Hepatocyte (in vitro differentiated cells): Measurements from ENCODE around the gene ADORA1. TPM values are rescaled to one million over a fixed set of nuclear protein-coding genes. Genes with fewer than 3 reads are reported as not detected.

Experiments used
- DNase-seq: peaks from one replicate; pipeline ENCODE4 v3.0.0-alpha.2; 2016; ENCODE audit warnings: low spot score
- H2AFZ ChIP-seq: fragments of 200-600 bp; sonication (generic); 2 replicates; pipeline ENCODE4 v1.6.0; 2016; ENCODE audit warnings: antibody characterized with exemption, mild to moderate bottlenecking
- H3K27ac ChIP-seq: fragments of 200-600 bp; sonication (generic); 2 replicates; pipeline ENCODE4 v1.5.1; 2016; ENCODE audit warnings: mild to moderate bottlenecking
- H3K27me3 ChIP-seq: fragments of 200-600 bp; sonication (generic); 2 replicates; pipeline ENCODE4 v1.6.1; 2016
- H3K36me3 ChIP-seq: fragments of 200-600 bp; sonication (generic); replicated peaks from 2 replicates; pipeline ENCODE4 v1.5.1; 2016; ENCODE audit warnings: low read depth; ENCODE audit not compliant: insufficient read depth
- H3K4me1 ChIP-seq: fragments of 200-600 bp; sonication (generic); 2 replicates; pipeline ENCODE4 v1.5.1; 2016; ENCODE audit warnings: mild to moderate bottlenecking, moderate library complexity; ENCODE audit not compliant: insufficient read depth
- H3K4me2 ChIP-seq: fragments of 200-600 bp; sonication (generic); 2 replicates; pipeline ENCODE4 v1.6.0; 2016
- H3K4me3 ChIP-seq: fragments of 200-600 bp; sonication (generic); 2 replicates; pipeline ENCODE4 v1.5.1; 2016; ENCODE audit warnings: mild to moderate bottlenecking
- H3K79me2 ChIP-seq: fragments of 200-600 bp; sonication (generic); 2 replicates; pipeline ENCODE4 v1.6.0; 2017; ENCODE audit warnings: mild to moderate bottlenecking
- H3K9me2 ChIP-seq: fragments of 200-600 bp; sonication (generic); replicated peaks from 2 replicates; pipeline ENCODE4 v1.6.0; 2017; ENCODE audit warnings: mild to moderate bottlenecking; ENCODE audit not compliant: insufficient read depth
- H3K9me3 ChIP-seq: fragments of 200-600 bp; sonication (generic); 2 replicates; pipeline ENCODE4 v1.5.1; 2016; ENCODE audit warnings: low read depth, mild to moderate bottlenecking
- H4K20me1 ChIP-seq: fragments of 200-600 bp; sonication (generic); 2 replicates; pipeline ENCODE4 v1.6.0; 2016; ENCODE audit warnings: mild to moderate bottlenecking; ENCODE audit not compliant: insufficient read depth, poor library complexity, severe bottlenecking
- CTCF ChIP-seq: fragments of 200-600 bp; sonication (generic); IDR thresholded peaks from 2 replicates; pipeline ENCODE4 v1.5.1; 2016; ENCODE audit warnings: antibody characterized with exemption, mild to moderate bottlenecking; ENCODE audit not compliant: poor library complexity
- EZH2 ChIP-seq: fragments of 200-600 bp; sonication (generic); IDR thresholded peaks from 2 replicates; pipeline ENCODE4 v1.6.1; 2016; ENCODE audit warnings: antibody characterized with exemption, mild to moderate bottlenecking, borderline replicate concordance
- EZH2phosphoT487 ChIP-seq: fragments of 200-600 bp; sonication (generic); IDR thresholded peaks from one replicate; pipeline ENCODE4 v1.6.1; 2018; ENCODE audit warnings: antibody characterized with exemption, mild to moderate bottlenecking, low read depth, moderate library complexity; ENCODE audit not compliant: unreplicated experiment, severe bottlenecking
- WGBS: methylation state at CpG from one replicate; pipeline ENCODE4 v1.1.6; 2016; ENCODE audit warnings: low lambda C conversion rate; ENCODE audit errors: missing lambda C conversion rate; 5-methylcytosine and 5-hydroxymethylcytosine counted together
- polyA plus RNA-seq: library from polyadenylated mRNA; unstranded; fragments of >200 nt; fragmentation: Nextera tagmentation; extraction: Ambion mirVana; gene quantifications from 2 replicates; pipeline ENCODE4 v1.2.1, GENCODE V29; 2016
- total RNA-seq: library from RNA; depleted of rRNA; stranded (reverse); fragments of >200 nt; gene quantifications from 2 replicates; pipeline ENCODE4 v1.2.3, GENCODE V29; 2014

Gene ADORA1
- total and polyA plus RNA-seq, 2 experiments from 2014 or later = 2.0 to 2.3 TPM

GRCh38 chr1:203096566-203096965 lies 31.0 kb upstream of the ADORA1 start:
- Histone ChIP-seq H3K4me3 (no peak overlapping the region), H3K27ac (no peak overlapping the region), H2AFZ (no peak overlapping the region), H3K36me3 (no peaks in the 10 kb centered on the region), H3K9me2 (no peaks in the 10 kb centered on the region), H3K27me3 (no peaks in the 10 kb centered on the region), H3K4me2 (no peak overlapping the region), H3K9me3 (peaks cover 15% of the 10 kb centered on the region), H4K20me1 (no peaks in the 10 kb centered on the region), H3K4me1 (no peaks in the 10 kb centered on the region), H3K79me2 (no peaks in the 10 kb centered on the region)
- no peak for DNase-seq
- TF ChIP-seq EZH2 (no peak), CTCF (no peak), EZH2phosphoT487 (no peak)

DNA sequence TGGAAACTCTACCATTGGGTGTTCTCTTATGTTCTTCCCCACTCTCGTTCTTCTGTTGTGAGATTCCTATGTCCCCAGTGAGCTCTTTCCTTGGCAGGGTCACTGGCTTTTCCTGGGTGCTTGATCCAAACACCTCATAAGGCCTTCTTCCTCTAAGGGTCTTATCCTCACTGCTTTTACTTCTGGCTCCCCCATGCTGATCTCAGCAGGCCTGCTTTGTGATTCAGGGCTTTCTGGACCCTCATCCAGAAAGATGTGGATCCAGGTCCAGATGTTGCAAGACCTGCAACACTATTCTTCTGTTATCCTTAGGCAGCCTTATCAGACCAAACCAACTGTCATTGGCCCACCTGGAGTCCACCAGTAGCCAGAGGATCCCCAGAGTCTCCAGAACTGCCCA lies 30.5 kb upstream of the ADORA1 start:
- Histone ChIP-seq H4K20me1 (no peaks in the 10 kb centered on the region), H3K27ac (no peak overlapping the region), H3K4me2 (no peak overlapping the region), H3K4me1 (no peaks in the 10 kb centered on the region), H3K36me3 (no peaks in the 10 kb centered on the region), H3K9me2 (no peaks in the 10 kb centered on the region), H2AFZ (no peak overlapping the region), H3K79me2 (no peaks in the 10 kb centered on the region), H3K27me3 (no peaks in the 10 kb centered on the region), H3K4me3 (no peak overlapping the region), H3K9me3 (peaks cover 15% of the 10 kb centered on the region)
- 64% methylated on average over 1 of the region's 1 CpG for WGBS
- TF ChIP-seq EZH2phosphoT487 (no peak), CTCF (no peak), EZH2 (no peak)
- DNase-seq = no peak

DNA sequence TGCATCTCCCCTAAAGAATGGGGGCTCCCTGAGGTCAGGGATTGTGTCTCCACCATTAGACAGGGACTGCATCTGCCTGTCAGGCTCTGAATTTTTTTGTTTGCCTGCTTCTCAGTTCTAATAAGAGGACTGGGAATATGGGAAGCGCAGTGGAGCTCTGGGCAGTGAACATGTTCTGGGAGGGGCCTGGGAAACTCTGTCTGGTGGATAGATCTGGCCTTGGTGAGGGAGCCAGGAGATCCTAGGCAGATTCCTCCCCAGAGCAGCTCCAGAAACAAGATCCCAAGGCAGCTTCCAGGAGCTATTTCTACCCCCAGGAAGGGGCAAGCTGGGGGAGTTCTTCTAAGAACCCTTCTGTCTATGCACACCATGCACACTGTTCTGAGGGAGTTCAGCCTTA lies 29.1 kb upstream of the ADORA1 start:
- H3K4me2 ChIP-seq = no peak overlapping the region
- no peaks in the 10 kb centered on the region for H3K79me2 ChIP-seq
- H3K4me3 ChIP-seq = no peak overlapping the region
- H3K9me3 ChIP-seq = peaks cover 15% of the 10 kb centered on the region
- H3K4me1 ChIP-seq = no peaks in the 10 kb centered on the region
- H3K27ac ChIP-seq = no peak overlapping the region
- H3K9me2 ChIP-seq = no peaks in the 10 kb centered on the region
- no peak for DNase-seq
- no peak overlapping the region for H2AFZ ChIP-seq
- no peaks in the 10 kb centered on the region for H3K27me3 ChIP-seq
- TF ChIP-seq EZH2phosphoT487 (no peak), CTCF (no peak), EZH2 (no peak)
- H3K36me3 ChIP-seq = no peaks in the 10 kb centered on the region
- 87% methylated on average over 1 of the region's 1 CpG for WGBS
- H4K20me1 ChIP-seq = no peaks in the 10 kb centered on the region
